HepG2 (cell line): ENCODE results near the gene TCFL5. TPM values are rescaled to one million over a fixed set of nuclear protein-coding genes. Genes with fewer than 3 reads are reported as not detected.

Experiments
- CREBL2 ChIP-seq: sonication (generic); formaldehyde crosslinking; IDR thresholded peaks from 2 replicates; pipeline ENCODE4 v1.8.1; 2023; ENCODE audit warnings: missing genetic modification reagents, mild to moderate bottlenecking, borderline replicate concordance
- DNMT3B ChIP-seq: conservative IDR thresholded peaks from 2 replicates; pipeline ENCODE4 v1.6.1; 2016; ENCODE audit warnings: missing biosample characterization, control low read depth
- FOSL1 ChIP-seq: sonication (generic); formaldehyde crosslinking; IDR thresholded peaks from 2 replicates; pipeline ENCODE4 v1.9.0; 2021; ENCODE audit warnings: missing genetic modification reagents, borderline replicate concordance
- HNRNPLL ChIP-seq: fragments of 200-400 bp; formaldehyde crosslinking; IDR thresholded peaks from 2 replicates; pipeline ENCODE4 v1.6.1; 2017; ENCODE audit warnings: mild to moderate bottlenecking, low read depth, low read length; ENCODE audit not compliant: poor library complexity, severe bottlenecking
- KLF11 ChIP-seq: IDR thresholded peaks from 2 replicates; pipeline ENCODE4 v1.6.1; 2016; ENCODE audit warnings: missing compliant biosample characterization
- PAF1 ChIP-seq: IDR thresholded peaks from 2 replicates; pipeline ENCODE4 v1.6.1; 2016; ENCODE audit warnings: missing genetic modification reagents, missing compliant biosample characterization
- PAWR ChIP-seq: sonication (generic); formaldehyde crosslinking; IDR thresholded peaks from 2 replicates; pipeline ENCODE4 v1.4.0; 2020; ENCODE audit warnings: missing genetic modification reagents, mild to moderate bottlenecking, borderline replicate concordance
- POLR2G ChIP-seq: fragments of 200-400 bp; formaldehyde crosslinking; IDR thresholded peaks from 2 replicates; pipeline ENCODE4 v1.6.1; 2018; ENCODE audit warnings: mild to moderate bottlenecking, low read depth, low read length, moderate library complexity
- SAFB2 ChIP-seq: sonication (generic); formaldehyde crosslinking; IDR thresholded peaks from 2 replicates; pipeline ENCODE4 v1.5.1; 2020; ENCODE audit warnings: missing genetic modification reagents, low read depth, mild to moderate bottlenecking, borderline replicate concordance
- SOX13 ChIP-seq, 3 experiments: fragments of 450-650 bp in 1 of 3; sonication (generic) in 1 of 3; formaldehyde crosslinking in 1 of 3; IDR thresholded peaks in 2 of 3; conservative IDR thresholded peaks in 1 of 3; 2 replicates each; pipeline versions ENCODE4 v1.5.0 to v1.6.1; 2016 to 2020; ENCODE audit warnings: antibody characterized with exemption in 1 of 3, mild to moderate bottlenecking in 1 of 3, missing compliant biosample characterization in 1 of 3, missing genetic modification reagents in 1 of 3, moderate library complexity in 1 of 3
- STAT6 ChIP-seq: sonication (generic); formaldehyde crosslinking; IDR thresholded peaks from 2 replicates; pipeline ENCODE4 v1.4.0; 2020; ENCODE audit warnings: missing genetic modification reagents, mild to moderate bottlenecking, borderline replicate concordance
- TIGD3 ChIP-seq: sonication (generic); formaldehyde crosslinking; IDR thresholded peaks from 2 replicates; pipeline ENCODE4 v1.5.1; 2020; ENCODE audit warnings: mild to moderate bottlenecking, missing genetic modification reagents, borderline replicate concordance
- ZBTB8A ChIP-seq: sonication (generic); formaldehyde crosslinking; IDR thresholded peaks from 2 replicates; pipeline ENCODE4 v1.4.0; 2020; ENCODE audit warnings: mild to moderate bottlenecking, low read depth, missing genetic modification reagents, borderline replicate concordance
- ZMYM3 ChIP-seq: sonication (generic); formaldehyde crosslinking; IDR thresholded peaks from 2 replicates; pipeline ENCODE4 v1.5.1; 2020; ENCODE audit warnings: mild to moderate bottlenecking, missing genetic modification reagents
- ZMYM4 ChIP-seq: sonication (generic); formaldehyde crosslinking; IDR thresholded peaks from 2 replicates; pipeline ENCODE4 v1.8.1; 2023; ENCODE audit warnings: mild to moderate bottlenecking, missing genetic modification reagents
- ZNF432 ChIP-seq: sonication (generic); formaldehyde crosslinking; IDR thresholded peaks from 2 replicates; pipeline ENCODE4 v1.5.0; 2020; ENCODE audit warnings: missing genetic modification reagents, mild to moderate bottlenecking, borderline replicate concordance
- ZNF446 ChIP-seq: sonication (generic); formaldehyde crosslinking; IDR thresholded peaks from 2 replicates; pipeline ENCODE4 v1.5.0; 2020; ENCODE audit warnings: mild to moderate bottlenecking, missing genetic modification reagents
- polyA plus RNA-seq, 8 experiments: library from polyadenylated mRNA; depleted of rRNA in 3 of 8; stranded (reverse) in 7 of 8; unstranded in 1 of 8; fragments of >200 nt; fragmentation: Illumina TruSeq in 4 of 8; extraction: Trizol in 4 of 8; gene quantifications; 2 replicates each; pipeline versions ENCODE4 v1.2.1 to v1.2.3, GENCODE V29; 2011 to 2016; ENCODE audit warnings: low read depth in 4 of 8, missing spikeins in 1 of 8, mixed read lengths in 1 of 8; ENCODE audit not compliant: insufficient read depth in 1 of 8
- total RNA-seq, 5 experiments: library from RNA; depleted of rRNA; stranded (reverse); fragments of >200 nt; fragmentation: Illumina TruSeq; extraction: Trizol; gene quantifications; 2 replicates each; pipeline ENCODE4 v1.2.3, GENCODE V29; 2016; ENCODE audit warnings: low read depth in 1 of 5
- TF ChIP-seq, protein P1 (sequence below): sonication (generic); formaldehyde crosslinking; IDR thresholded peaks from 2 replicates; pipeline ENCODE4 v1.4.0; 2020; ENCODE audit warnings: missing genetic modification reagents
- TF ChIP-seq, protein P2 (sequence below): sonication (generic); formaldehyde crosslinking; IDR thresholded peaks from 2 replicates; pipeline ENCODE4 v1.4.0; 2020; ENCODE audit warnings: mild to moderate bottlenecking, low read depth, missing genetic modification reagents

TCFL5 gene
- total and polyA plus RNA-seq, 2 of the 13 experiments (the other 11 are each of a cell fraction or from before 2014, with no cell fraction given), result 14.8 to 20.0 TPM

GRCh38 chr20:62898093-62898964 lies 36.7 kb upstream of the TCFL5 start (continued):
- no peak for TF ChIP-seq SAFB2 (CRISPR knock-in tag)
- no peak for TF ChIP-seq KLF11 (CRISPR knock-in tag)
- TF ChIP-seq HNRNPLL, result peak; percentile 16
- TF ChIP-seq, protein P1, sequence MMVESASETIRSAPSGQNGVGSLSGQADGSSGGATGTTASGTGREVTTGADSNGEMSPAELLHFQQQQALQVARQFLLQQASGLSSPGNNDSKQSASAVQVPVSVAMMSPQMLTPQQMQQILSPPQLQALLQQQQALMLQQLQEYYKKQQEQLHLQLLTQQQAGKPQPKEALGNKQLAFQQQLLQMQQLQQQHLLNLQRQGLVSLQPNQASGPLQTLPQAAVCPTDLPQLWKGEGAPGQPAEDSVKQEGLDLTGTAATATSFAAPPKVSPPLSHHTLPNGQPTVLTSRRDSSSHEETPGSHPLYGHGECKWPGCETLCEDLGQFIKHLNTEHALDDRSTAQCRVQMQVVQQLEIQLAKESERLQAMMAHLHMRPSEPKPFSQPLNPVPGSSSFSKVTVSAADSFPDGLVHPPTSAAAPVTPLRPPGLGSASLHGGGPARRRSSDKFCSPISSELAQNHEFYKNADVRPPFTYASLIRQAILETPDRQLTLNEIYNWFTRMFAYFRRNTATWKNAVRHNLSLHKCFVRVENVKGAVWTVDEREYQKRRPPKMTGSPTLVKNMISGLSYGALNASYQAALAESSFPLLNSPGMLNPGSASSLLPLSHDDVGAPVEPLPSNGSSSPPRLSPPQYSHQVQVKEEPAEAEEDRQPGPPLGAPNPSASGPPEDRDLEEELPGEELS (CRISPR knock-in tag), result no peak
- TF ChIP-seq PAF1 (CRISPR knock-in tag), result peak; percentile 76; the same call in 1 of the 2 replicates
- no peak for TF ChIP-seq FOSL1
- TF ChIP-seq DNMT3B (CRISPR knock-in tag), result no peak
- no peak for TF ChIP-seq TIGD3 (CRISPR knock-in tag)
- TF ChIP-seq, protein P2, sequence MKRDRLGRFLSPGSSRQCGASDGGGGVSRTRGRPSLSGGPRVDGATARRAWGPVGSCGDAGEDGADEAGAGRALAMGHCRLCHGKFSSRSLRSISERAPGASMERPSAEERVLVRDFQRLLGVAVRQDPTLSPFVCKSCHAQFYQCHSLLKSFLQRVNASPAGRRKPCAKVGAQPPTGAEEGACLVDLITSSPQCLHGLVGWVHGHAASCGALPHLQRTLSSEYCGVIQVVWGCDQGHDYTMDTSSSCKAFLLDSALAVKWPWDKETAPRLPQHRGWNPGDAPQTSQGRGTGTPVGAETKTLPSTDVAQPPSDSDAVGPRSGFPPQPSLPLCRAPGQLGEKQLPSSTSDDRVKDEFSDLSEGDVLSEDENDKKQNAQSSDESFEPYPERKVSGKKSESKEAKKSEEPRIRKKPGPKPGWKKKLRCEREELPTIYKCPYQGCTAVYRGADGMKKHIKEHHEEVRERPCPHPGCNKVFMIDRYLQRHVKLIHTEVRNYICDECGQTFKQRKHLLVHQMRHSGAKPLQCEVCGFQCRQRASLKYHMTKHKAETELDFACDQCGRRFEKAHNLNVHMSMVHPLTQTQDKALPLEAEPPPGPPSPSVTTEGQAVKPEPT (CRISPR knock-in tag), result no peak
- TF ChIP-seq SOX13 (IDR thresholded peaks at IDR 0.05), result no peak
- no peak for TF ChIP-seq SOX13 (CRISPR knock-in tag; conservative IDR thresholded peaks at IDR 0.05 in 1 of 2, IDR thresholded peaks at IDR 0.05 in 1 of 2)
- no peak for TF ChIP-seq ZNF446
- TF ChIP-seq STAT6, result no peak
- TF ChIP-seq ZBTB8A, result no peak
- no peak for TF ChIP-seq PAWR
- 0 out of 2 replicates have a peak, but pooled peaks have one; percentile 7 for TF ChIP-seq POLR2G
- no peak for TF ChIP-seq ZMYM4 (CRISPR knock-in tag)
- no peak for TF ChIP-seq CREBL2 (CRISPR knock-in tag)
- TF ChIP-seq ZNF432 (CRISPR knock-in tag), result no peak
- no peak for TF ChIP-seq ZMYM3 (CRISPR knock-in tag)
